CD1c-positive myeloid dendritic cell (primary cell): ENCODE measurements around the gene IL4I1.

ENCODE experiments used
- DNase-seq: peaks from one replicate; pipeline ENCODE4 v3.0.0-alpha.2; 2016; ENCODE audit errors: extremely low spot score

IL4I1 gene

DNA sequence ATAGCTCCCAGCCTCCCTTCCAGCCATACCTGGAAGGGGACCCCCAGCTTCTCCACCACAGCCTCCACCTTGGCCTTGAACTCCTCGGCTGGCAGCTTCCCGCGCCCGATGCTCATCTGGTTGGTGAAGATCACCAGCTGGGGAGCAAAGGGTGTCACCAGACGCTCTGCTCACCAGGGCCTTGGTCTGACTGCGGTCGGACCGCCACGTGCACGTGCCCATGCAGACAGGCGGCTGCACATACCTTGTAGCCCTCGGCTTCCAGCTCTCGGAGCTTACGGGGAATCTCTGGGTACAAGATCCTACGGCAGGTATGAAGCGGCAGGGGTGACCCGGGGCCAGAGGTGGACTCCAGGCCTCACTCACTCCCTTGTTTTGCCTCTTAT lies 32.8 kb downstream of the IL4I1 start:
- DNase-seq: no peak

DNA sequence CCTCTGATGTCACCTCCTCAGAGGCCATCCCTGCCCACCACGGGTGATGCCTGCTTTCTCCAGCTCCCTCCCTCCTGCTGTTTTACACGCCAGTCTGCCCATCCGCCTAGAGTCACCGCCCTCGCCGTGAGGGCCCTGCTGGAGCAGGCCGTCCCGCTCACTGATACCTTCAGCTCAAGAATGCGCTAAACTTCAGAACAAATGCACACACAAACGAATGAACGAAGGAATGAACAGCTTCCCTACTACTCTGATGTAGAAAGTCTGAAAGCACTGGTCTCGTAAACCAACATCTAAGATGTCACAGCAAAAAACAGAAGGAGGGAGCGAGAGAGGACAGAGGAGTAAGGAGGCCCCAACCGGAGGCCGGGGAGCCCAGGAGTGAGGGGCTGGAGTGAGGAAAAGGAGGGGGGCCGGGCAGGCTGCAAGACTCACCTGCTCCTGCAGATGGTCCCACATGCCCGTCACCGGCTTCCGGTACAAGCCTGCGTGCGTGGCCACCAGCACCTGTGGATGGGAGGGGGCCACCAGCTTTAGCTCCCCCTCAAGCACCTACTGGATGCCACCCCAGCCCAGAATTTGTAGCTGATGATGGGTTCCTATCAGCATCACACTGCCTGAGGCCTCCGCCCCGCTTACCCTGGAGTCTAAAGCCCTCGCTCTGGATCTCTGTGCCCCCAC lies 33.3 kb downstream of the IL4I1 start:
- DNase-seq: no peak

DNA sequence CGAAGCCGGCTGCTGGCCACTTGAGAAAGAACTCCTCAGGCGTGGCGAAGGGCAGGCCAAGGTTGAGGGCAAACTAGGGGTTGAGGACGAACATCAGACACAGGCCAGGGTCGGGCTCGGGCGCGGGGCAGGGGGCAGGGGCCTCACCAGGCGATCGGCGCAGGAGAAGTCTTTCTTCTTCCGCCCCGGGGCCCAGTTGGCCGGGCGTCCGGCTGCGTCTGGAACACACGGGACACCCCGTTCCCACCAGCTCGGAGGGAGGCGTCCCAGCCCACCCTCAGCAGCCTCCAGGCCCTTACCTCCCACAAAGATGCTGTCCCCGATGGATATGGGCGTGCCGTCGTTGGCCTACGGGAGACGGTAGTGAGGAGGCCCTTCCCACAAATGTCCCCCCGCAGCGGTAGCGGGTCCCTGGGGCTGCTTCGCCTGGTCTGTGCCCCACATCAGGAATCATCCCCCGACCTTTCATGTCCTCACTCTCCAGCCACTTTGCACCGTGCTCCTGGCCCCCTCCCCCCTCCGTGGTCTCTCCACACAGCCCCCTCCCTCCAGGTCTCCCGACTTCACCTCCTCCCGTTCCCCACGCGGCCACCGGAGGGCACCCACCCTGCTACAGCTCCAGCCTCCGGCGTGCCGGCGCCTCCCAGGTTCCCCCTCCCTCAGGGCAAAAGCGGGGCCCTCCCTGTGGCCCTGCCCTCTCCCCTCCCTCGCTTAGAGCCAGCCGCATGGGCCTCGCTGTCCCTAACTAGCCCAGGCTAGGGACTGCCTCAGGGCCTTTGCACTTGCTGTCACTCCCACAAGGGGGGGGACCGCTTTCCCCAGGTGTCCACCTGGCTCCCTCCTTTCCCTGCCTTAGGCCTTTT lies 34.1 kb downstream of the IL4I1 start:
- no peak for DNase-seq

DNA sequence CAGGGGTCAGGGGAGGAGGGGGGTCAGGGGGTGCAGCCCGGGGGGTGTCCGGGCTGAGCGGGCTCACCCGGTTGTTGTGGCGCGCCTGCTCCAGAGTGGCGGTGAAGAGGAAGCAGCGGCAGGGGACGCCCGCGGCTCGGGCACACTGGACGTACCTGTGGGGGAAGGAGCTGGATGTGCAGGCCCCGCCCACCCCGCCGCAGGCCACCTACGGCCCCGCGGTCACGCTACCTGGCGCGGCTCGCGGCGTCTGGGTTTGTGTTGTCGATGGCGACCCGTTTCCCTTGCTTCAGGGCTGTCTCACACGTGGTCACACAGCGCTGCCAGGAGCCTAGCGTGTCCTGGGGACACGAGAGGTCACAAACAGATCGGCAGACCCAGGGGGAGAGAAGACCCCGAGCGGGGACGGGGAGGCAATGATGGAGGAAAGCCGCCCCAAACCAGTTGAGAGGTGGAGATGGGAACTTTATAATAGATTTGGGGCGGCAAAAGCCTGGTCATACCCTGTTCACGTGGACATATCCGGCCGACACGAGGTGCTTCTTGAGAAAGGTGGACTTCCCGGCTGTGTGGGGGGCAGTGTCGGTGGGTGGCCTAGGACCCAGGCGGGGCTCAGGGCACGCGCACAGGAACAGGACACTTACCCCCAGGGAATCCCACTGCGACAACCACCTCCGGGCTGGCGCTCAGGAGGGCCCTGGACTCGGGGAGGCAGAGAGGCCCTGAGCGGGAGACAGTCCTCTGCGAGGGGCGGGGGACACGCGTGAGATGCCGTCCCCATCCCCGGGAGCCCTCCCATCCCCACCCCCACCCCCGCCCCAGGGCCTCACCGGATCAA lies 34.9 kb downstream of the IL4I1 start:
- no peak for DNase-seq

DNA sequence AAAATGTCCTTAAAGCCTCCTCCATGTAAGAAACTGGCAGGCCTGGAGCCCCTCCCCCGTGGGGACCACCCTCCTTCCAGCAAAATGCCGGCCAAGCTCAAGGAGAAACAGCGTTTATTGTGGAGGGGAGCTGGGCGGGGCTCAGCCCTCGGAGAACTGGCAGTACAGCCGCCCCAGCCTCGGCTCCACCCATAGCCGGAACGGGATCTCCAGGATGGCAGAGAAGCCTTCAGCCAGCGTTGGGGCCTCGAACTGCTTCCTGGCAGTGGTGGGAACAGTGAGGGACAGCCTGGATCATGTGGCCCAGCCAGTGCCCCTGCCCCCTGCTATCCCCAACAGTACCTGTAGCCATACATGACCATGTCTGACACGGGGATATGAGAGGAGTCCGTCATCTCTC lies 35.6 kb downstream of the IL4I1 start:
- no peak for DNase-seq

DNA sequence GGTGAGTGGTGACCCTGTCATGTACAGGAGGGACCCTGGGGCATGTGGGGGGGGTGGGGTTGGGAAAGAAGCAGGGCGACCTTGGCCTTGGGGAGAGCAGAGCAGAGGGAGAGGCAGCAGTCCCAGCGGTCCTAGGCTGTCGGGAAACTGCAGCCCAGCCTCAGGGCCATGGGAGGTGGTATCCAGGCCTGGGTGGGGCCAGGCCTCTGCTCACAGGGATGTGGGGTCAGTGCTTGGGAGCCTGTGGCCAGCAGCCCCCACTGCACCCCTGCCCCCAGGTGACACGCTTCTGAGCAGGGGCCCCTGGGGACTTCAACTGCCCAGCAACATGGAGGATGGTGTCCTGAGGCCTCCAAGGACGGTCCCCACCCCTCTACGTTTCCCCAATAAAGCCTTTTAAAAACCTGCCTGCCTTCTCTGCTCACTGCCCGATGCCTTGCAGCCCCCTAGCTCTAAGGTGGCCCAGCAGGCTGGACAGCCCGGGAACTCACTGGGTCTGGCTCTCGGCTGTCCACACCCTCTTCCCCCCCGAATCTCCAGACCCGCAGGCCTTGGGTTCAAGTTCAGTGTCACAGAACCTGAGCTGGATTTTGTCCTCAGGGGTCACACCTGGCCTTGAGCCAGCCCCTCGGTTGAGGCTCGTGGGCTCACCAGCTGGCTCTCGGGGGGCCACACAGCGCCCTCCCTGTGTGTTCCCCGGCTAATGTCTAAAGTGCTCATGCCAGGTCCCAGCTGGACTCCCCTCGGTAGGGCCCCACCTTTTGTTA lies 36.2 kb downstream of the IL4I1 start:
- DNase-seq: no peak

DNA sequence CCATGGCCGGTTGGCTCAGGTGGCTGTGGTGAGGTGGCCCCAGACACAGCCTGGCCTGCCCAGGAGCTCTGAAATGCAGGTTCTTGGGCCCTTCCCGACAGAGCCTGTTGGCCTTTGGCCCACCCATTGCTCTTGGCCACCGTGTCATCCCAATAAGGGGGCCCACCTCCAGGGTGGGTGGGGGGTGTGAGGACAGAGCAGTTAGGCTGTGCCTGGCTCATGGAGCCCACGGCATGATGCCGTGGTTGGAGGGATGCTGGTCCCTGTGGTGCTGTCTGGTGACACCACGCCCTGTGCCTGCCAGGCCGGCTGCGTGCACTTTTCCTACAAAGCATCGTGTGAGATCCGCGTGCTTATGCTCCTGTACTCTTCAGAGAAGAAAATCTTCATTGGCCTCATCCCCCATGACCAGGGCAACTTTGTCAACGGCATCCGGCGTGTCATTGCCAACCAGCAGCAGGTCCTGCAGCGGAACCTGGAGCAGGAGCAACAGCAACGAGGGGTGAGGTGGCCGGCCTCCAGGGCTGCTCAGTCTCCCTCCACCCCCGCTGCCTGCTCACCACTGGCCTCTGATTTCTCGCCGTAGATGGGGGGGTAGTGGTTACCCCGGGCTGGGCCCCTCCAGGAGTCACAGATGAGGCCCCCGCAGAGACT lies 36.9 kb downstream of the IL4I1 start:
- no peak for DNase-seq

DNA sequence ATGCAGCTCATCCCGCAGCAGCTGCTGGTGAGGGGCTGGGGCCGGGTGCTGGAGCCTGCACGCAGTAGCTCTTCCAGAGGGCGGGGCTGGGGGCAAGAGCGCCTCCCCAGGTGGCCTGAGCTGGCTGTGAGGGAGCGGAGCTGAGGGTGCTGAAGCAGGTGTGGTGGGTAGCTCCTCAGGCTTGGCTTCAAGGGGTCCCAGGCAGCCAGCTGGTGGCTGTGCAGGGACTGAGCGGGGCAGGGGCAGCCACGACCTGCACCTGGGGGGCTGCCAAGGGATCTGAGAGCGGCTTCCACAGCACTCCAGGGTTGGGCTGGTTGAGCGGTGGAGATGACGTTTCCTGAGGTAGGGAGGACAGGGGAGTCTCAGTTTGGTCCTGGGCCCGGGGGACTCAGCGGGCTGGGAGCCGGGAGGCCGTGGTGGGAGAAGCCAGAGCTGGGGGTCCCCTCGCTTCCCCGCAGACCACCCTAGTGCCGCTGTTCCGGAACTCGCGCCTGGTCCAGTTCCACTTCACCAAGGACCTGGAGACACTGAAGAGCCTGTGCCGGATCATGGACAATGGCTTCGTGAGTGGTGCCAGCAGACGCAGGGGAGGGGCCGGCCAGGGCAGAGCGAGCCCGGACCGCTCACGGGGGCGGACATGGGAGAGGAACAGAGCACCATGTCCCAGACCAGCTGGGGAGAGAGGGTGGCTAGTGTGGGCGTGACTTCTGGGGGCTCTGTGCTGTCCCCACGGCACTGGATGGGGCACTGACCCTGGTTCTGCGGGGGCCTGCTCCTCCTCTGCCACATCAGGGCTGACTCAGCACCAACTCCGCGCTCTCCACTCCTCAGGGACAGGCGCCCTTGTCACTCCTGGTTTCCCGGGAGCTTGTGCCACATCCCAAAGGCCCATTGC lies 38.4 kb downstream of the IL4I1 start:
- DNase-seq: no peak

DNA sequence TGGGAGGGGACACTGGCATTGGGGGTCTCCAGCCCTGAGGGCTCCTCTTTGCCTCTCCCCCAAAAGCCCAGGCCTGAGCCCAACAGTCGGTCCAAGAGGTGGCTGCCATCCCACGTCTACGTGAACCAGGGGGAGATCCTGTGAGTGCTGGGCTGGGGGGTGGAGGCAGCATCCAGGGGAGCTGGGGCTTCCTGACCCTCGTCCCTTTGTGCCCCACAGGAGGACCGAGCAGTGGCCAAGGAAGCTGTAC lies 38.9 kb downstream of the IL4I1 start:
- no peak for DNase-seq

DNA sequence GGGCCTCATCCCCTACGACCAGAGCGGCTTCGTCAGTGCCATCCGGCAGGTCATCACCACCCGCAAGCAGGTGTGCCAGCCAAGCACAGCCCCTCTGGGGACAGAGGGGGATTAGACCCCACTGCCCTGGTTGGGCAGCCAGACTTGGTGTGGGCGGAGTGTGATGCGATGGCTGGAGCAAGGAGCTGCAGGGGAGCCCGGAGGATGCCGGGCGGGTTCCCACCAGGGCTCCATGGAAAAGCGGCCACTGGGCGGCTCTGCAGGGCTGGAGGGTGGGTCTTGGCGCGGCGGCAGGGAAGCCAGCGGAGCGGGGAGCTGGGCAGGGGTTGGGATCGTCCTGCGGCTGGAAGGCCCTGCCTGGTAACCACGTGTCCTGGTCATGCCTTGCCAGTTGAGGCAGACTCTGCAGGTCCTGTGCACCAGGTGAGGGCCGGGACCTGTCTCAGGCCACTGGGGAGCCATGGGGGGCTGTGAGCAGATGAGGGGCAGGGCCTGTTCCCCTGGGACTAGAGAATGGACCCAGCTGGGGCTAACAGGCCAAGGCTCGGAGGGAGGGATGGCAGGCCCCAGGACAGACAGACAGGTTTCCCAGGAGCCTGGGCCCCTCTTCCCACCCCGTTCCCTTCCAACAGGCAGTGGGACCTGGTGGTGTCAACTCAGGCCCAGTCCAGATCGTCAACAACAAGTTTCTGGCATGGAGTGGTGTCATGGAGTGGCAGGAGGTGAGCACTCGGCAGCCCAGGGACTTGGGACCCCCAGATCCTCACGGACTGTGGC lies 39.4 kb downstream of the IL4I1 start:
- DNase-seq: no peak

DNA sequence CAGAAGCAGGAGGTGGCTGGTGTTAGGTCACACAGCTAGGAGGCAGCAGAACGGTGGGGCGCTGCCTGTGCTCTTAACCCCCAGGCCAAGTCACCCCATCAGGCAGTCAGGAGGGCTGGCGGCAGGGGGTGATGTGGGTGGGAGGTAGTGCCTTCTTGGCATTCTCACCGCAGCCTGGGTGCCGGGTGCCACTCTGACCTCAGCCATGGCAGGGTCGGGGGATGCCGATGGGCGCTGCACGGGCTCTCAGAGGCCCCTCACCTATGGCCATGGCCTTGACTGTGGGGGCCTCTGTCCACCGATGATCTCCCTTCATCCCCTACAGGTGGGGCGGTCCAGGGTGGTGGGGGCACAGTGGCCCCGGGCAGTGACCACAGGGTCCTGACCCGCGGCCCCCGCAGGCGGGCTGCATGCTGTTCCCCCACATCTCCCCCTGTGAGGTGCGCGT lies 40.1 kb downstream of the IL4I1 start:
- no peak for DNase-seq

DNA sequence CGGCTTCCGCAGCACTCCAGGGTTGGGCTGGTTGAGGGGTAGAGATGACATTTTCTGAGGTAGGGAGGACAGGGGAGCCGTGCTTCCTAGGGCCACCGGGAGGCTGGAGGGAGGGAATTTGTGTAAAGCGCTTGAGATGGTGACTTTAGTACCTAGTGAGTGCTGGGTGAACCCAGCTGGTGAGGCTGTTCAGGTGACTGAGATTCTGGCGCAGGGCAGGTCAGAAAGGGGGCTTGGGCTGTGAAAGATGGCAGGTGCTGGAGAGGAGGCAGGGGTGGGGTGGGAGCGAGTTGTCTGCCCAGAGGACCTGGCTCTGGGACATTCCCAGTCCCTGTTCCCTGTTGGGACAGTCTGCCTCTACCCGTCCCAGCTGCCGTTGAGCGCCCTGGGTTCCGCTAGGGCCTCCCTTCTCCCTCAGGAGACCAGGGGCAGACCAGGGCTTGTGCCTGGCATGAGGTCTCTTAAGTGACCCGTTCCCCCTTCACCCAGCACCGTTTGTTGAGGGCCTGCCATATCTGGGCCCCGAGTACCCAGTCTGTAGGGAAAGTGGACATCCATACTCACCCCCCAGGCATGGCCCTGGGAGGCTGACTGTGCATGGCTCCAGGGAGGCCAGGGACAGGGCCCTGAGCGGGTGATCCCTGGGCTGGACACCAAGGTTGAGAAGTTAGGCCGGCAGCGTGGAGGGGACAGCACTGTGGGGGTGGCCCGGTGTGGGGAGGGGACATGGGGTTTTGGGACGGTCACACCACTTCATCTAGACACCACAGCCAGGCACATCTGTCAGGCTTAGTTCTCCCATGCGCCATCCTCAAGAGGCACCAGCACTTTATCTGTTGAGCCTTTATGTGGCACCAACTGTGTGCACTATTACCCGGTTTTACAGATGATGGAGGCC lies 40.8 kb downstream of the IL4I1 start:
- DNase-seq: no peak

DNA sequence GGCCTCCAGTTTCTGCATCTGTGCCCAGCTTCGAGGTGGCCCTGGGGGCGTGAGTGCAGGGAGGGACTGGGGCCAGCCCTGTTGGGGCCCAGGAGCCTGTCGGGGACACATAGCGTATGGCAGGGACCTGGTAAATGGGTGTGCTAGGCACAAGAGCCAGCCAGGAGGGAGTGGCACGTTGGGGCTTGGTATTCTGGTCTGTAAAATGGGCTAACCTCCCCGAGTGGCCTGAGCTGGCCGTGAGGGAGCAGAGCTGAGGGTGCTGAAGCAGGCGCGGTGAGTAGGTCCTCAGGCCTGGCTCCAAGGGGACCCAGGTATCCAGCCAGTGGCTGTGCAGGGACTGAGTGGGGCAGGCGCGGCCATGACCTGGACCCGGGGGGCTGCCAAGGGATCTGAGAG lies 41.4 kb downstream of the IL4I1 start:
- no peak for DNase-seq

DNA sequence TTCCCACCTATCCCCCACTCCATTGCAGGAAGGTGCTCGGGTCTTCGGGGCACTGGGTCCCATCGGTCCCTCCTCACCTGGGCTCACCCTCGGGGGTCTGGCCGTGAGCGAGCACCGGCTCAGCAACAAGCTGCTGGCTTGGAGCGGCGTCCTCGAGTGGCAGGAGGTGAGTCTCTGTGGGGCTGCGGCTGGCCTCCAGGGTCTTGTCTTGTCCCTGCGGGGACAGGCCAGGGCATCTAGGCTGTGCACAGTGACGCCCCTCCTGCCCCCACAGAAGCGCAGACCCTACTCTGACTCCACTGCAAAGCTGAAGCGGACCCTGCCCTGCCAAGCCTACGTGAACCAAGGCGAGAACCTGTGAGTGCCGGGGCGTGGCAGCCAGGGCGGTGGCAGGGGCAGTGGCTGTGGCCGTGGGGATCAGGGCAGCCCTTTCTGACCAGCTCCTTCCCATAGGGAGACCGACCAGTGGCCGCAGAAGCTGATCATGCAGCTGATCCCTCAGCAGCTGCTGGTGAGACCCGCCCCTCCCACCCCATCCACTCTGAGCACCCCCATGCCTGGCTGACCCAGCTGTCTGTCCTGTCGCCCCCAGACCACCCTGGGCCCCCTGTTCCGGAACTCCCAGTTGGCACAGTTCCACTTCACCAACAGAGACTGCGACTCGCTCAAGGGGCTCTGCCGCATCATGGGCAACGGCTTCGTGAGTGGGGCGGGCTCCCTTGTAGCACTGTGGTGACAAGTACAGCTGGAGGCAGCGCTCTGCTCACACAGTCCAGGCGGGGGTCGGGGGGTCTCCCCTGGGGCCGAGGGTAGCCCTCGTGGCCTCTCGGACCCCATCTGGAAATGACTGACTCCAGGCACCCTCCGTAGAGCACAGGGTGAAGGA lies 42.1 kb downstream of the IL4I1 start:
- DNase-seq: no peak

DNA sequence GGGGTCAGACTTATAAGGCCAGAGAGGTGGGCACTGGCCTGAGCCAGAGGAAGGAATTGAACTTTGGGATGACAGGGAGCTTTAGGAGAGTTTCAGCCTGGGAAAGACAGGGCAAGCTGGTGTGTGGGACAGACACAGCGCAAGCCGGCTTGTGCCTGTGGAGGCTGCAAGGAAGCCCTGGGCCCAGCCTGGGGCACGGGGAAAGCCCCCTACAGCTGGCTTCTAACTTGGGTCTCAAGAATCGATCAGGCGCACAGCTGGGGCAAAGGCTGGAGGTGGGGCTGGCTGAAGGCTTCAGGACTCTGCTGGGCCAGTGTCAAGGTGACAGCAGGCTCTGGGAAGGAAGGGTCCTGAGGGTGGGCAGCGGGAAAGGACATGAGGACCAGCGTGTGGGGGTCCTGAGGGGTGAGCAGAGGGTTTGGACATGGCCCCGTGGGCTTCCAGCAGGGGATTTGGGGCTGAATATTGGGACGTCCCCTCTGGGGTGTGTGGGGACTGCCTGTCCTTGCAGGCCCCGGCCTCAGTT lies 42.8 kb downstream of the IL4I1 start:
- DNase-seq: no peak

DNA sequence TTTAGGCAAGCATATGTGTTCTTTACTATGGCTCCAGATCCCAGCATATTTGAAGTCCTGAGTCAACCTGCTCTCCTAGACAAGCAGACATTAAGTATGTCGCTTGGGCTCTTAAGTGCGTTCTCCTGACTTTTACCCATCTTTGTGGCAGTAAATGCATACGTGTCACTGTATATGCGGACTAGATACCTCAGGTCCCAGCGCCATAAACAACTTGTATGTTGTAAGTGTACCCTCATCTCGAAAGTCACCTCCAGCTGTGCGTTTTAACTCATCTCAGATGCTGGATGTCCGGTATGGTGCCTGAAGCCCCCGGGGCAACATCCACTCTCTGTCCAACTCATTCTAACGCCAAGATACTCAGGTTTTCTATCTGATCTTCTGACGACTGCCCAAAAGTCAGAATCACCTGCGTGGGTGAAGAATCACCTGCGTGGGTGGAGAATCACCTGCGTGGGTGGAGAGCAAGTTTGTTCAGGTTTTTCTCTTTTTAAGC lies 44.0 kb downstream of the IL4I1 start:
- no peak for DNase-seq
